ENCODE results near the gene TRIM17.

DNA sequence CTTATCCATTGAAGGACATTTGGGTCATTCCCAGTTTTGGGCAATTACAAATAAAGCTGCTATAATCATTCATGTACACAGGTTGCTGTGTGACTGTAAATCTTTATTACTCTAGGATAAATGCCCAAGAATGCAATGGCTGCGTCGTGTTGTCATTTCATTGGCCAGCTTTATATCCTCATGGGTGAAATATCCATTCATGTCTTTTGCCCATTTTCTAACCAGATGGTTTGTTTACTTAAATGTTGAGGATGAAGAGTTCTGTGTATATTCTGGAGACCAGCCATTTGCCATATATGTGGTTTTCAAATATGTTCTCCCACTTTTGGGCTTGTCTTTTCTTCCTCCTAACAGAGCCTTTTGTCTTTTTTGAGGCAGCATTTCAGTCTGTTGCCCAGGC is 35.3 kb downstream of the TRIM17 start:
- TF ChIP-seq, protein P1, sequence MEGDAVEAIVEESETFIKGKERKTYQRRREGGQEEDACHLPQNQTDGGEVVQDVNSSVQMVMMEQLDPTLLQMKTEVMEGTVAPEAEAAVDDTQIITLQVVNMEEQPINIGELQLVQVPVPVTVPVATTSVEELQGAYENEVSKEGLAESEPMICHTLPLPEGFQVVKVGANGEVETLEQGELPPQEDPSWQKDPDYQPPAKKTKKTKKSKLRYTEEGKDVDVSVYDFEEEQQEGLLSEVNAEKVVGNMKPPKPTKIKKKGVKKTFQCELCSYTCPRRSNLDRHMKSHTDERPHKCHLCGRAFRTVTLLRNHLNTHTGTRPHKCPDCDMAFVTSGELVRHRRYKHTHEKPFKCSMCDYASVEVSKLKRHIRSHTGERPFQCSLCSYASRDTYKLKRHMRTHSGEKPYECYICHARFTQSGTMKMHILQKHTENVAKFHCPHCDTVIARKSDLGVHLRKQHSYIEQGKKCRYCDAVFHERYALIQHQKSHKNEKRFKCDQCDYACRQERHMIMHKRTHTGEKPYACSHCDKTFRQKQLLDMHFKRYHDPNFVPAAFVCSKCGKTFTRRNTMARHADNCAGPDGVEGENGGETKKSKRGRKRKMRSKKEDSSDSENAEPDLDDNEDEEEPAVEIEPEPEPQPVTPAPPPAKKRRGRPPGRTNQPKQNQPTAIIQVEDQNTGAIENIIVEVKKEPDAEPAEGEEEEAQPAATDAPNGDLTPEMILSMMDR (IDR thresholded peaks at IDR 0.05; ENCODE audit: low read length): no peak
- TF ChIP-seq EZH2 (IDR thresholded peaks at IDR 0.05; ENCODE audit: borderline replicate concordance, low read length): no peak
